SK-N-SH (cell line): ENCODE results near the gene SNX24.

Experiments used
- MXI1 ChIP-seq: IDR thresholded peaks from 2 replicates; pipeline ENCODE4 v1.6.1; 2012; ENCODE audit warnings: mild to moderate bottlenecking, low read depth, low read length, improper control_type of control experiment
- POLR2AphosphoS5 ChIP-seq: IDR thresholded peaks from 2 replicates; pipeline ENCODE4 v1.6.1; 2012; ENCODE audit warnings: low read depth, low read length
- RAD21 ChIP-seq: IDR thresholded peaks from 2 replicates; pipeline ENCODE4 v1.6.1; 2012; ENCODE audit warnings: mild to moderate bottlenecking, low read length
- REST ChIP-seq: IDR thresholded peaks from 2 replicates; pipeline ENCODE4 v1.6.1; 2012; ENCODE audit warnings: mild to moderate bottlenecking, low read depth, low read length, moderate library complexity
- YY1 ChIP-seq: IDR thresholded peaks from 2 replicates; pipeline ENCODE4 v1.4.0; 2012; ENCODE audit warnings: low read depth, mild to moderate bottlenecking
- TF ChIP-seq, protein P1 (sequence below): fragments of 200-600 bp; sonication (generic); IDR thresholded peaks from 2 replicates; pipeline ENCODE4 v1.6.1; 2017; ENCODE audit warnings: antibody characterized with exemption, mild to moderate bottlenecking, moderate library complexity

DNA sequence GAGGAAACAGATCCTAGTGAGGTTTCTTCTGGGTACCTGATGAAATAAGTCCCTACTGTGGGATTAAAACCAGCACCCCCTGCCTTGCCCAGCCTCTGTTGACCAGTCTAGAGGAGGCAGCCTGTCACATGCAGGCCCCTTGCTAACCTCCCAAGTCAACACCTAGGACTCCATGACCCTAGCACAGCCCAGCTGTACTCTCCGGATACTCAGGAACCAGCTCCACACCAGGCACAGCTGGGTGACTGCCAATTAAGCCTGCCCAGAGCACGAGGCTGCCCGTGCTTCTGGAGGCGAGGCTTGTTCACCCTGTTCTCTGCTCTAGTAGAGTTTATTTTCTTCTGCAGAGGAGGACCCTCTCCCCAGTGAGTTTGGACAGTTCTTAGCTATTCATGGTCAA is 92.5 kb downstream of the SNX24 start:
- TF ChIP-seq, protein P1, sequence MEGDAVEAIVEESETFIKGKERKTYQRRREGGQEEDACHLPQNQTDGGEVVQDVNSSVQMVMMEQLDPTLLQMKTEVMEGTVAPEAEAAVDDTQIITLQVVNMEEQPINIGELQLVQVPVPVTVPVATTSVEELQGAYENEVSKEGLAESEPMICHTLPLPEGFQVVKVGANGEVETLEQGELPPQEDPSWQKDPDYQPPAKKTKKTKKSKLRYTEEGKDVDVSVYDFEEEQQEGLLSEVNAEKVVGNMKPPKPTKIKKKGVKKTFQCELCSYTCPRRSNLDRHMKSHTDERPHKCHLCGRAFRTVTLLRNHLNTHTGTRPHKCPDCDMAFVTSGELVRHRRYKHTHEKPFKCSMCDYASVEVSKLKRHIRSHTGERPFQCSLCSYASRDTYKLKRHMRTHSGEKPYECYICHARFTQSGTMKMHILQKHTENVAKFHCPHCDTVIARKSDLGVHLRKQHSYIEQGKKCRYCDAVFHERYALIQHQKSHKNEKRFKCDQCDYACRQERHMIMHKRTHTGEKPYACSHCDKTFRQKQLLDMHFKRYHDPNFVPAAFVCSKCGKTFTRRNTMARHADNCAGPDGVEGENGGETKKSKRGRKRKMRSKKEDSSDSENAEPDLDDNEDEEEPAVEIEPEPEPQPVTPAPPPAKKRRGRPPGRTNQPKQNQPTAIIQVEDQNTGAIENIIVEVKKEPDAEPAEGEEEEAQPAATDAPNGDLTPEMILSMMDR: no peak
- TF ChIP-seq YY1 (no peak), RAD21 (no peak), POLR2AphosphoS5 (no peak), MXI1 (no peak), REST (no peak)
